OCI-LY3 (cell line): ENCODE results near the gene SMC2.

Experiments used
- H2AFZ ChIP-seq: fragments of 200-600, 300-600 bp; shearing (Covaris generic); 2 replicates; pipeline ENCODE4 v1.6.0; 2014; ENCODE audit warnings: antibody characterized with exemption, low read depth, low read length
- H3K27ac ChIP-seq: fragments of 200-600, 300-600 bp; sonication (generic); 2 replicates; pipeline ENCODE4 v1.5.1; 2014; ENCODE audit warnings: mild to moderate bottlenecking, low read length, moderate library complexity, mixed read lengths
- H3K27me3 ChIP-seq: fragments of 200-600, 300-600 bp; sonication (generic); 2 replicates; pipeline ENCODE4 v1.6.1; 2014; ENCODE audit warnings: low read depth, low read length, mixed read lengths
- H3K36me3 ChIP-seq: fragments of 200-600, 300-600 bp; sonication (generic); replicated peaks from 2 replicates; pipeline ENCODE3; 2014; ENCODE audit warnings: low read depth, low read length, mixed read lengths
- H3K4me1 ChIP-seq: fragments of 300-600, 200-600 bp; sonication (generic); 2 replicates; pipeline ENCODE4 v1.6.1; 2014; ENCODE audit warnings: low read length, mixed read lengths
- H3K4me2 ChIP-seq: fragments of 200-600, 300-600 bp; sonication (generic); 2 replicates; pipeline ENCODE4 v1.6.1; 2014; ENCODE audit warnings: low read length, mixed read lengths
- H3K4me3 ChIP-seq: fragments of 300-600, 200-600 bp; sonication (generic); 2 replicates; pipeline ENCODE4 v1.5.1; 2014; ENCODE audit warnings: antibody characterized with exemption, mild to moderate bottlenecking, low read length, moderate library complexity
- H3K79me2 ChIP-seq: fragments of 300-600, 200-600 bp; shearing (Covaris generic); 2 replicates; pipeline ENCODE4 v1.6.1; 2014; ENCODE audit warnings: mild to moderate bottlenecking, low read length, mixed read lengths
- H3K9ac ChIP-seq: fragments of 300-600, 200-600 bp; shearing (Covaris generic); 2 replicates; pipeline ENCODE4 v1.6.0; 2014; ENCODE audit warnings: mild to moderate bottlenecking, low read length, moderate library complexity
- H3K9me3 ChIP-seq: fragments of 200-600, 300-600 bp; shearing (Covaris generic); 2 replicates; pipeline ENCODE4 v1.6.1; 2014; ENCODE audit warnings: low read length, mixed read lengths; ENCODE audit not compliant: insufficient read depth
- H4K20me1 ChIP-seq: fragments of 200-600, 300-600 bp; sonication (generic); 2 replicates; pipeline ENCODE4 v1.6.1; 2016; ENCODE audit warnings: low read length, mixed read lengths; ENCODE audit not compliant: insufficient read depth
- EZH2phosphoT487 ChIP-seq: fragments of 200-600 bp; shearing (Covaris generic); IDR thresholded peaks from 2 replicates; pipeline ENCODE4 v1.6.1; 2018; ENCODE audit warnings: antibody characterized with exemption, mixed run types, low read depth
- TF ChIP-seq, protein P1 (sequence below): fragments of 200-600, 300-600 bp; sonication (generic); IDR thresholded peaks from 2 replicates; pipeline ENCODE4 v1.5.1; 2014; ENCODE audit warnings: antibody characterized with exemption, low read length, low read depth

Gene SMC2

GRCh38 chr9:104099630-104100029, 5.5 kb downstream of the SMC2 start:
- Histone ChIP-seq H3K4me1 (peaks cover 13% of the 10 kb centered on the region), H3K9me3 (no peaks in the 10 kb centered on the region), H3K36me3 (peaks cover 36% of the 10 kb centered on the region), H3K4me3 (no peak overlapping the region), H2AFZ (no peak overlapping the region), H3K27ac (no peak overlapping the region), H3K4me2 (no peak overlapping the region), H3K9ac (no peak overlapping the region), H3K79me2 (peaks cover 35% of the 10 kb centered on the region), H3K27me3 (no peaks in the 10 kb centered on the region), H4K20me1 (no peaks in the 10 kb centered on the region)
- TF ChIP-seq, protein P1, sequence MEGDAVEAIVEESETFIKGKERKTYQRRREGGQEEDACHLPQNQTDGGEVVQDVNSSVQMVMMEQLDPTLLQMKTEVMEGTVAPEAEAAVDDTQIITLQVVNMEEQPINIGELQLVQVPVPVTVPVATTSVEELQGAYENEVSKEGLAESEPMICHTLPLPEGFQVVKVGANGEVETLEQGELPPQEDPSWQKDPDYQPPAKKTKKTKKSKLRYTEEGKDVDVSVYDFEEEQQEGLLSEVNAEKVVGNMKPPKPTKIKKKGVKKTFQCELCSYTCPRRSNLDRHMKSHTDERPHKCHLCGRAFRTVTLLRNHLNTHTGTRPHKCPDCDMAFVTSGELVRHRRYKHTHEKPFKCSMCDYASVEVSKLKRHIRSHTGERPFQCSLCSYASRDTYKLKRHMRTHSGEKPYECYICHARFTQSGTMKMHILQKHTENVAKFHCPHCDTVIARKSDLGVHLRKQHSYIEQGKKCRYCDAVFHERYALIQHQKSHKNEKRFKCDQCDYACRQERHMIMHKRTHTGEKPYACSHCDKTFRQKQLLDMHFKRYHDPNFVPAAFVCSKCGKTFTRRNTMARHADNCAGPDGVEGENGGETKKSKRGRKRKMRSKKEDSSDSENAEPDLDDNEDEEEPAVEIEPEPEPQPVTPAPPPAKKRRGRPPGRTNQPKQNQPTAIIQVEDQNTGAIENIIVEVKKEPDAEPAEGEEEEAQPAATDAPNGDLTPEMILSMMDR, result no peak
- no peak for TF ChIP-seq EZH2phosphoT487

- H3K36me3 ChIP-seq, result peaks cover 75% of the 10 kb centered on the region
Measured at GRCh38 chr9:104104360-104104759, 10.3 kb downstream of the SMC2 start.

GRCh38 chr9:104107799-104108198, 13.7 kb downstream of the SMC2 start:
- no peak for TF ChIP-seq EZH2phosphoT487
- TF ChIP-seq, protein P1, result no peak
- H3K4me1 ChIP-seq, result no peaks in the 10 kb centered on the region
- no peak overlapping the region for H3K9ac ChIP-seq
- no peaks in the 10 kb centered on the region for H3K9me3 ChIP-seq
- no peaks in the 10 kb centered on the region for H3K79me2 ChIP-seq
- H4K20me1 ChIP-seq, result no peaks in the 10 kb centered on the region
- no peak overlapping the region for H3K4me2 ChIP-seq
- no peak overlapping the region for H3K27ac ChIP-seq
- peaks cover 76% of the 10 kb centered on the region for H3K36me3 ChIP-seq
- H2AFZ ChIP-seq, result no peak overlapping the region
- H3K27me3 ChIP-seq, result no peaks in the 10 kb centered on the region
- H3K4me3 ChIP-seq, result no peak overlapping the region

More at GRCh38 chr9:104104360-104104759, 10.3 kb downstream of the SMC2 start:
- H3K27ac ChIP-seq, result no peak overlapping the region
- H3K9ac ChIP-seq, result no peak overlapping the region
- H3K27me3 ChIP-seq, result no peaks in the 10 kb centered on the region
- H2AFZ ChIP-seq, result no peak overlapping the region
- no peak for TF ChIP-seq EZH2phosphoT487
- TF ChIP-seq, protein P1, result no peak
- H4K20me1 ChIP-seq, result no peaks in the 10 kb centered on the region
- H3K4me2 ChIP-seq, result no peak overlapping the region
- H3K79me2 ChIP-seq, result no peaks in the 10 kb centered on the region
- H3K4me1 ChIP-seq, result no peaks in the 10 kb centered on the region
- H3K4me3 ChIP-seq, result no peak overlapping the region
- H3K9me3 ChIP-seq, result no peaks in the 10 kb centered on the region

DNA sequence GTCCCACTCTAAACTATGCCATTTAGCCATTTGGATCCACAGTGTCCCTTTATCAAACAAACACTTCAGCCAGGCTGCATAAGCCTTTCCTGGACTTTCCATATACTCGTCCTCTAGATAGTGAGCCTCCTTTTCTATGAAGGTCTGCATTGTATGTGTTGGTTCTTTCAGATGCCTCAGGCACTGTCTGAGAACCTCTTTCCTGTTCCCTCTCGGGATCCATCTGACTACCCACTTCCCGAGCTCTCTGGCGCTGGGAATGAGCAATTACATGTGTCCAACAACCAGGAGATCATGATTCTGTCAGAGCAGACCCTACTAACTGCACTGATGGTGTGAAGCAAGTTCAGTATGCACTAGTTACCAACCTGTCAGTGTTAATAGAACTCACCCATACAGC, 14.2 kb downstream of the SMC2 start:
- Histone ChIP-seq H3K27ac (no peak overlapping the region), H3K9me3 (no peaks in the 10 kb centered on the region), H3K4me3 (no peak overlapping the region), H3K79me2 (no peaks in the 10 kb centered on the region), H3K27me3 (no peaks in the 10 kb centered on the region), H3K4me1 (no peaks in the 10 kb centered on the region), H4K20me1 (no peaks in the 10 kb centered on the region), H3K9ac (no peak overlapping the region), H2AFZ (no peak overlapping the region), H3K36me3 (peaks cover 73% of the 10 kb centered on the region), H3K4me2 (no peak overlapping the region)
- no peak for TF ChIP-seq EZH2phosphoT487
- TF ChIP-seq, protein P1, result no peak
